NCI-H526 (cell line): Measurements from ENCODE around the gene MAML3.

Source experiments
- DNase-seq, 2 experiments: peaks; one replicate each; lab custom pipeline; 2025; lab: John Stamatoyannopoulos, UW

MAML3 gene

GRCh38 chr4:140071806-140072205, 82.2 kb downstream of the MAML3 start:
- DNase-seq, result no peak

- no peak for DNase-seq
Measured at GRCh38 chr4:140070973-140071372, 83.0 kb downstream of the MAML3 start.

GRCh38 chr4:140070366-140070765, 83.6 kb downstream of the MAML3 start:
- DNase-seq, result no peak

GRCh38 chr4:140069066-140069465, 84.9 kb downstream of the MAML3 start:
- DNase-seq, result no peak

DNA sequence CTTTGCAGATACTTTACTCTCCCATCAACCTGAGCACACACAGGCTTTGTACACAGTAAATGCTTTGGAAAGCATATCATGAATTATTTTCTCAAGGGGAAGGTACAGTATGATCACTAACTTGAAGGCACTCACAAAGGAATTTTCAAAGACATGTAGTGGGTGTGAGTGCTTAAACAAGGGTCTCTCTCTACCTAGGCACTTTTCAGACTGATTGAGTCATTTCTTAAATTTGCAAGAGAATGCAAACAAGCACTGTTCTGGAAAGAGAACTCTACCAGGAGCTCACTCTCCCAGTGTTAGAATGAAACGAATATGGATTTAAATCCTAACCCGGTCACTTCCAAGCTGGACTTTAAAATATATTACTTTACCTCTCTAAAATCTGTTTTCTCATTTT, 85.7 kb downstream of the MAML3 start:
- no peak for DNase-seq

DNA sequence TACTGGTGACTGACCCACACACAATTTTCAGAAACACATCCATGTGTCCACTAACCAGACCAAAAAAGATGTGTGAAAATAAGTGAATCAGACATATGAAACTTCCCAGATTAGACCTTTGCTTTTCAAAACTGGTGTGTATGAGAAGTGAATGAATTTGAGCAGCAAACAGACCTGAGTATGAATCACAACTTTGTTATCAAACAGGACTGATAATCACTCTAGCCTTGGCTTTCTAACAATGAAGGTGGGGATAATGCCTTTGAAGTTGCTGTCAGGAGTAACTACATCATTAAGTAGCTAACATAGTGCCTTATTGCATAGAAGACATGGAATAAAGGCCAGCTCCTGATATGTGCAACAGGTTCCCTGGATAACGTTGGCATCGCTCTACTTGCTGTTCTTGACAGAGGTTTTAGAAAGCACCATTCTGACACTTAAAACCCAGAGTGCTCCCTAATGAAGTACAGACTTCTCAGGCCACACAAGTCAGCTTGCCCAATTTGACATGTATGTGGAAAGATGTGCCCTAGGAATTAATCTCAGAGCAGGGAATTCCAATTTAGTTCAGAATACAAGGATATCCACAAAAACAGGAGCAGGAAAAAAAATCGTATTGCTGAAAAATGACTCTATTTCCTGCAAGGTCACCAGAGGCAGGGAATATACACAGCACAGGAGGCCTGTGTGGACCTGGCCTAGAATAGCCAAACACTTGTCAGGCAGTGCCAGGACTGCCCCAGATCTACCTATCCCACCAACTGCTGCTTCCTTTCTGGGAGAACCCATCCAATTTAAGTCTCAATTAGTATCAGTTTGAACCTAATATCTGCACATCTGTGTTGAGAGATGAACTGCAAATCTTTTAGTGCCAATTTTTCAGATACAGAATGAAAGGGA, 87.7 kb downstream of the MAML3 start:
- no peak for DNase-seq

DNA sequence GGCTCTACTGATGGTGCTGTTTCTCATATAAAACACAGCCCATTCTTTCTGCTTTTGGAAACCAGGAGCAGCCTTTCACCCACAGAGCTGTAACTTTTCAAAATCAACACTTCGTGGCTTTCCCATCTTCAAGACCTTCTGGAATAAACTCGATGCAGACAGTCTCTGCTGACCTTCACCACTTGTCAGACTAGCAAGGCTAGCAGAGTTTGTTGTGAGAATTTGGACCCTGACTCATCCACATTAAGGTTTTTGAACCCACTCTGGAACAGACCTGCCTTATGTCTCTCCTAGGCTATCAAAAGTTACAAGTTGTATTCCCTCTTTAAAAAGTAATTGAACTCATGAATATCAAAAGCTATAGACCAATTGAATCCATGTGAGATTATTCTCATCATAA, 88.6 kb downstream of the MAML3 start:
- DNase-seq, result no peak

- DNase-seq, result no peak
Measured at GRCh38 chr4:140061659-140062289, 92.2 kb downstream of the MAML3 start.

- no peak for DNase-seq
Measured at GRCh38 chr4:140061194-140061593, 92.8 kb downstream of the MAML3 start.

DNA sequence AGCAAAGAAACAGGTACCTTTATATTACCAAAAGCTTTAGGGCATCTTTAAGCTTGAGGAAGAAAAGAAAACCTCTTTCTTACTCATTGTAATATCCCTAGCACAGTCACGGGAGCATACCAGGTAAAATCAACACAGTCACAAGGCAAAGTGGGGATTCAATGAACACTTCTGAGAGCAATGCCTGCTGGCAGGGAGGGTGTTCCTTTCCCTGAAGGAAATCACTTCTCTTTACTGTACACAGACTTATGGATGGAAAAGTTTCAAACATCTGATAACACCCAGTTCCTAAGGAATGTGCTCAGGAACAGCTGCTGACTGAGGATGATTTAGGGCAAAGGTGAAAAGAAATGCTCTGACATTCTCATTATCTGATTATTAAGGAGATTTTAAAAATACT, 94.8 kb downstream of the MAML3 start:
- DNase-seq, result no peak

DNA sequence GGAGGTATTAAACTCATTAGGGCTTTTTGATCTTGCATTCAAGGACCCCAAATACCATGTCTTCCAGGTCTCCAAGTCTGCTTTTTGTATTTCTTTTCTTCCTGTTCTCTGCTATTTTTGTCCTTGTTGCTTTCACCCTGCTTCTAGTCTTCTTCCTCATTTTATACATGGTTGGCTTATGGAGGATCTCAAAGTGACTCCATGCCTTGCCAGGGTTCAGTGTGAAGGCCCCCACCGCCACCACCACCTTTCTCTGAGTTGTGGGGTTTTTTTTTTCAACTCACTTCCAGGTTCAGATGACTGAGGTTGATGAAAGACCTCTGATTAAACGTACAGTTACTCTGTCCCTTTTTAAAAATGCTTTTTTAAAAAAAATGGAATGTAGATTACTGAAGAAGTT, 96.3 kb downstream of the MAML3 start:
- DNase-seq, result no peak

- DNase-seq, result no peak
Measured at GRCh38 chr4:140056015-140056414, 98.0 kb downstream of the MAML3 start.

- no peak for DNase-seq
Measured at GRCh38 chr4:140054861-140055260, 99.1 kb downstream of the MAML3 start.

GRCh38 chr4:140053185-140053584, 100.8 kb downstream of the MAML3 start:
- no peak for DNase-seq

DNA sequence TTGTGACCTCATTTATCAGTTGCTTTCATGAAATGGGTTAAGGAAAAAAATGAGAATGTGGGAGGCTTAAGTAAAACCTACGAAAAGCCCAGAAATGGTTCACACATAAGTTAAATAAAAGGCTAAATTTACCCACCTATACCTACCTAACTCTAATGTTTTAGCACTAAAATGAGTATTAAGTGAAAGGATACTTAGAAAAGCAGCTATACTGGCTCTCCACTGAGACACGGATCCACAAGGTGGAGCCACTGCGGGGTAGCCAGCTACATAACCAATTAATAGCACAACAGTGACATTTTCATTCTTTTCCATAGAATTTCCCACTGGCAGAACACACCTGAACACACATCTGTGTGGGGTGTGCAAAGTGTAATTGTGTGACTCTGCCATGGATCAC, 101.9 kb downstream of the MAML3 start:
- DNase-seq, result peak in 1 of 2 experiments; percentile 32

DNA sequence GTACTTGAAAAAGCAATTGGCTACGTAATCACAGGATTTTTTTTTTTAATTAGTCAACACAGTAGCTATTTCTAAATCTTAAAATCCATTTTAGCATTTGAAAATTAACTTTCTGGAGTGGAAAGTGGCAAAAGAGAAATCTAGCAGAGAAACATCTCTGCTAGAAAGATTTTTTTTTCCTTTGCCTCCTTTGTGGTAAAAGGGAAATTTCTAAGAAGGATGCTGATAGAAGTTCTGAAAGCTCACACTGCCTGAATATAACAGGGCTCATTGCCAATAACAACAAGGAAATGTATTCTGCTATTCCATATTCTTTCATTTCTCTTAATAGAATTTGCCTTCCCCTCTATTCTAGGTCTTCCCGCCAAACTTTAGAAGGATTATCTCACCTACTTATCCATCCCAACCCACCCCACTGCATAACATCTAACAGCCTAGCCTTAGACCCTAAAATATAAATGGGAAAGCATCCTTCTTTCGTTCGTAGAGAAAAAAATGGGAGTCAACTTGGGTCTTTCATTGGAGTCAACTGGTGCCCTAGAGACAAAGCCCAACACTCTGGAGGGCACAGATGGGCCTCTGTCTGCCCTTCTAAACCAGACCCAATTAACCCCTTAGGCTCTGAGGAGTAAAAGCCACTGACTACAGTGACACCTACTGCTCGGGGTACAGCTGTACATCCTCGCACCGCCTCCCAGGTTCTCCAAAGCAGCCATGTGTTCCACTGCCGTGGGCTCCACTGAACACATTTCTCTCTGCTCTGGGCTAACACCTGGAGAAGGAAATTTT, 103.9 kb downstream of the MAML3 start:
- DNase-seq, result peak; percentile 35 to 71

- DNase-seq, result peak; percentile 81 to 86
Measured at GRCh38 chr4:140049024-140049848, 104.7 kb downstream of the MAML3 start.

DNA sequence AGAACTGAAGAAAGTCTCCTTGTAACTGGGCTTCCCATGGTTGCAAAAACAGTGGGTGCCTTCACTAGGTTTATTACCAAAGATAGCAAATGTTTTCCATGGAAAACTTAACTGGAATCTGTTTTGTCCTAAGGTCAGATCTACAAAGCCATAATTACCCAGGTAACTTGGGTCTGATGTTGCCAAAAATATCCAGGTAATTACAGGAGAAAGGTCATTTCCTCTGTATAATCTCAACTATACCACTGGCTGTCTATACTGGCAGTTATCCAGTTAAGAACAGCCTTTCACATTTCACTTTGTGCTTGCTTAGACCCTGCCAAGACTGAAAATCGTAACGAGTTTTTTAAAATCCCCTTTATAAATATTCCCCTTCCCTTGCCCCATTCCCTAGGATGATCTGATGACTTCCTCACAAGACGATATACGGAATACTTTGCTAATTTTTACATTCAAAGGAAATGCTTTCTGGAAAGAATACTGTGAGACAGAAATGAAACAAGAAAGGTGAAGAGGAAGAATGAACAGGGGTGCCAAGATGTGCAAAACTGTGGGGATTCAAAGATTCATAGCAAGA, 105.5 kb downstream of the MAML3 start:
- no peak for DNase-seq

GRCh38 chr4:140047786-140048185, 106.2 kb downstream of the MAML3 start:
- DNase-seq, result no peak

GRCh38 chr4:140047017-140047640, 106.9 kb downstream of the MAML3 start:
- DNase-seq, result no peak

- no peak for DNase-seq
Measured at GRCh38 chr4:140046543-140046942, 107.4 kb downstream of the MAML3 start.
